Kidney (tissue), 14 donors: ENCODE data around the gene CEP97. TPM values are rescaled to one million over a fixed set of nuclear protein-coding genes. Genes with fewer than 3 reads are reported as not detected.

ENCODE experiments used
- DNase-seq, 5 donors: peaks; one replicate each; pipeline ENCODE4 v3.0.0-alpha.2; 2013 to 2020
- FAIRE-seq: peaks from 2 replicates; lab custom pipeline; 2012; peaks lifted over from hg19 to GRCh38; lab: Jason Lieb, UNC
- H3K27ac ChIP-seq, 2 donors: one replicate each; pipeline ENCODE4 v1.7.0; 2013; ENCODE audit warnings: low read depth in 2 of 2, low read length in 2 of 2, inconsistent platforms in 1 of 2
- H3K27me3 ChIP-seq: one replicate; pipeline ENCODE4 v1.7.1; 2013; ENCODE audit warnings: low read length, inconsistent platforms; ENCODE audit not compliant: control insufficient read depth, insufficient read depth
- H3K36me3 ChIP-seq, 3 donors: one replicate each; pipeline versions ENCODE4 v1.7.0 to v1.7.1; 2013; ENCODE audit warnings: low read length in 3 of 3, control low read depth in 1 of 3, inconsistent platforms in 1 of 3; ENCODE audit not compliant: insufficient read depth in 3 of 3, control insufficient read depth in 2 of 3
- H3K4me1 ChIP-seq, 3 donors: one replicate each; pipeline versions ENCODE4 v1.7.0 to v1.7.1; 2013; ENCODE audit warnings: low read length in 3 of 3, inconsistent platforms in 1 of 3, low read depth in 1 of 3; ENCODE audit not compliant: control insufficient read depth in 2 of 3, insufficient read depth in 2 of 3
- H3K4me3 ChIP-seq, 3 donors: one replicate each; pipeline versions ENCODE4 v1.7.0 to v1.8.1; 2013; ENCODE audit warnings: low read length in 3 of 3, control low read depth in 1 of 3, inconsistent platforms in 1 of 3
- H3K9ac ChIP-seq, 3 donors: one replicate each; pipeline versions ENCODE4 v1.7.0 to v1.7.1; 2013; ENCODE audit warnings: low read length in 3 of 3, control low read depth in 1 of 3, inconsistent platforms in 1 of 3
- H3K9me3 ChIP-seq, 3 donors: one replicate each; pipeline versions ENCODE4 v1.7.0 to v1.7.1; 2013; ENCODE audit warnings: low read length in 3 of 3, control low read depth in 1 of 3, inconsistent platforms in 1 of 3; ENCODE audit not compliant: control insufficient read depth in 2 of 3, insufficient read depth in 1 of 3
- CTCF ChIP-seq: IDR thresholded peaks from 3 replicates; pipeline ENCODE4 v1.5.1; 2012; ENCODE audit warnings: mild to moderate bottlenecking, moderate library complexity, borderline replicate concordance; ENCODE audit not compliant: insufficient read depth; ENCODE audit errors: extremely low read depth
- intact Hi-C: fragments of 100-400 bp; cut with DNase I; formaldehyde crosslinking; loops from one replicate; pipeline ENCODE4 v1.11.1; 2022
- polyA plus RNA-seq: library from polyadenylated mRNA; stranded (reverse); fragments of 350-450 nt; fragmentation: Illumina TruSeq; extraction: RNeasy Lipid Tissue Mini Kit (QIAGEN cat#74804); gene quantifications from one replicate; pipeline ENCODE4 v1.2.3, GENCODE V29; 2014; ENCODE audit warnings: low read depth, low replicate concordance; ENCODE audit not compliant: insufficient read depth
- total RNA-seq: library from RNA; stranded (reverse); fragmentation: NEBNext Ultra II Directional; extraction: Animal tissue kit (Norgen Biotek cat#: 25700); gene quantifications from one replicate; pipeline ENCODE4 v1.2.1, GENCODE V29; 2021
- donor health status: control.
- donor health status: control.
- donor health status: control.
- donor health status: control.
- donor health status: control.
- donor health status: DM: yes; HTN: yes; CAD: no.
- donor health status: Normal renal cell carcinoma (clear cell type).

Gene CEP97
- total and polyA plus RNA-seq, 2 donors from 2014 or later: 1.7 to 7.5 TPM

DNA sequence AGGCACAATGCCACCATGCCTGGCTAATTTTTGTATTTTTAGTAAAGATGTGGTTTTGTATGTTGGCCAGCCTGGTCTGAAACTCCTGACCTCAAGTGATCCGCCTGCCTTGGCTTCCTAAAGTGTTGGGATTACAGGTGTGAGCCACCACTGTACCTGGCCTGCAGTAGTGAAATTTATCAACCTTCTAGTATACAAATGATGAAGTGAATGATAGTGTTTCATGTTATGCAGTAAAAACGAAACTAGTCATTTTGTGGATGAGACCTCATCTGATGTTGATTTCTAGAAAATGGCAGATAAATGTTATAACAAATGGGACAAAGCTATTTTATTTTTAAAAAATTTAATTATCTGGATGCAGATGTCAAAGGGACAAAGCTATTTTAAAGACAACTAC lies 87.5 kb downstream of the CEP97 start:
- no peak overlapping the region for H3K27ac ChIP-seq
- no peaks in the 10 kb centered on the region for H3K27me3 ChIP-seq
- H3K9me3 ChIP-seq: no peaks in the 10 kb centered on the region
- DNase-seq (no peak), FAIRE-seq (no peak)
- no peak overlapping the region for H3K4me3 ChIP-seq
- no peak overlapping the region for H3K9ac ChIP-seq
- TF ChIP-seq CTCF: no peak
- intact Hi-C loops: no loop called here
- peaks cover 0 to 5% (median 2%) of the 10 kb centered on the region in 3 donors for H3K4me1 ChIP-seq
- no peaks in the 10 kb centered on the region for H3K36me3 ChIP-seq

GRCh38 chr3:101812895-101813294 lies 88.5 kb downstream of the CEP97 start:
- H3K9me3 ChIP-seq: no peaks in the 10 kb centered on the region
- no peak overlapping the region for H3K9ac ChIP-seq
- no peak overlapping the region for H3K4me3 ChIP-seq
- no peak for TF ChIP-seq CTCF
- FAIRE-seq (no peak), DNase-seq (no peak)
- H3K27ac ChIP-seq: no peak overlapping the region
- H3K4me1 ChIP-seq: peaks cover 0 to 5% (median 2%) of the 10 kb centered on the region in 3 donors
- H3K27me3 ChIP-seq: no peaks in the 10 kb centered on the region
- intact Hi-C loops: no loop called here
- H3K36me3 ChIP-seq: no peaks in the 10 kb centered on the region

DNA sequence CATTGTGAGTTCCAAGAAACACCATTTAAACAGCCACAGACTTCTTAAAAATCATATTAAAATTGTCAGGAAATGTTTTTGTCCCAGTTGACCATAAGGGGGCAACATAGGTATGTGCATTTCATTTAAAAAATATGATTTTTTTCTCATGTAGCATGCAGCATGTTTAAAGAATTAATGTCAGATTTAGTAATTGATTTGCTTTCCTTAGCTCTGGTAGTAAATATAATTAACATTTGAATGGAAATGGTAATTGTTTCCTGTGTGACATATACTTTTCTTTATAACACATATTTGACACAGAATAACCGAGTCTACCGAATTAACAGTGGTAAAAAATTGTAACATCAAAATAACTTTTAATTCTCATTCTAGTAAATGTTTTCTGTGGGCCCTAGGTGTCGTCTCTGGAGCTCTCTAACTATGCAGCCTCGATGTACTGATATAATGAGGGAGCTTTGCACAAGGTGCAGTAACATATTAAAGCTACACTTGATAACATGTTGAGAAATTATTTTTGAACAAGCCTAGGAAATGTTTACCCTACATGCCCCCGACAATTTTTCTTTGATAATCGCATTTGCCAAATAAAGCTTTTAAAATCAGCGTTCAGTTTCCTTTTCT lies 89.5 kb downstream of the CEP97 start:
- FAIRE-seq (peak; percentile 94), DNase-seq (peak in 1 of 5 donors; percentile 66)
- Histone ChIP-seq H3K27me3 (no peaks in the 10 kb centered on the region), H3K36me3 (no peaks in the 10 kb centered on the region), H3K27ac (no peak overlapping the region), H3K9ac (no peak overlapping the region), H3K4me3 (no peak overlapping the region), H3K4me1 (peaks cover 0 to 5% (median 2%) of the 10 kb centered on the region in 3 donors), H3K9me3 (no peaks in the 10 kb centered on the region)
- intact Hi-C loops: no loop called here
- peak; percentile 57 for TF ChIP-seq CTCF

DNA sequence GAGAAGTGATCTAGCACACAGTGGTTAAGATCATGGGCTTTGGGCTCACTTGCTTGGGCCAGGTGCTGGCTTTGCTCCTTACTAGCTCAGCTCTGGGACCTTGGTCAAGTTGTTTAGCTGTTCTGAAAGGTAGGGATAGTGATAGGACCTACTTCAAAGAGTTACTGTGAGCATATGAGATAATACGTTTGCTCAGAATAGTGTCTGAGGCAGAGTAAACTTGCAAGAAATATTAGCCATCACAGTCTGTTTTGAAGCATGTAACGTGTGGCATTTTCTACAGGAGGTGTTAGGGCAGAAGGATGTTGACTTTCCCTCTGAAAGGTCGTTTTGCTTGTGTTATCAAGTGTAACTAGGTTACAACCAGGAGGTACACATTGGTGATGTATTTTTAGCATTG lies 90.4 kb downstream of the CEP97 start:
- Histone ChIP-seq H3K4me1 (peaks cover 0 to 3% (median 2%) of the 10 kb centered on the region in 3 donors), H3K9me3 (no peaks in the 10 kb centered on the region), H3K36me3 (no peaks in the 10 kb centered on the region), H3K4me3 (no peak overlapping the region), H3K9ac (no peak overlapping the region), H3K27me3 (no peaks in the 10 kb centered on the region), H3K27ac (no peak overlapping the region)
- intact Hi-C loops: loop anchor here (5.0 kb wide), 1 partner anchor 407 kb away; no protein-coding TSS in a partner anchor
- FAIRE-seq (no peak), DNase-seq (no peak)
- no peak for TF ChIP-seq CTCF
